Measurements from ENCODE around the gene QKI.

DNA sequence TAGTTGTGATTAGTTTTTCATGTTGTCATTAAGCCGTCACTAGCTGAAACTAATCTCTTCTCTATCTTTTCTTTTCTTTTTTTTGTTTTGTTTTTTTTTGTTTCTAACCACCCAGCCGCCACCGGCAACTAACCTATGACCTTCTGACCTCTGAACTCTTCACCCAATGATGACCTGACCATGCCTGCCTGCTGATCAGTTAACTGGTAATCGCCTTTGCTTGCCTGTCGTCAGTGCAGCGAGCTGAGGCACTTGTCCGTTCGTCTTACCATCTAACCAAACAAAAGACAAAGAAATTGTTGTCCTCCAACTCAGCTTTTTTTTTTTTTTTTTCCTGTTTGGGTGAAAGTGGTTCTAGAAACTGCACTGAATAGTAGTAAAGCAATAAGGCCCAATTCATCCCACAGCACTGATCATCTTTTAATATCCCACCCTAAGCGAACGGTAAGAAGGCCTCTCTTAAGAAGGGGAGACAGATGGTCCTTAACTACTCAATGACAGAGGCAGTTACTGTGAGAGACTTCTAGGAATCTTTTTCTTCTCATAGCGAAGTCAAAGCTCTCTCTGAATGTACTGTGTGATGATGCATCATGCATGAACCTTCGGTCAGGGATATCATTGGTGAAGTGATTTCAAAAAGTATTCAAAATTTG is 156.2 kb downstream of the QKI start:
- TF ChIP-seq, protein P1, sequence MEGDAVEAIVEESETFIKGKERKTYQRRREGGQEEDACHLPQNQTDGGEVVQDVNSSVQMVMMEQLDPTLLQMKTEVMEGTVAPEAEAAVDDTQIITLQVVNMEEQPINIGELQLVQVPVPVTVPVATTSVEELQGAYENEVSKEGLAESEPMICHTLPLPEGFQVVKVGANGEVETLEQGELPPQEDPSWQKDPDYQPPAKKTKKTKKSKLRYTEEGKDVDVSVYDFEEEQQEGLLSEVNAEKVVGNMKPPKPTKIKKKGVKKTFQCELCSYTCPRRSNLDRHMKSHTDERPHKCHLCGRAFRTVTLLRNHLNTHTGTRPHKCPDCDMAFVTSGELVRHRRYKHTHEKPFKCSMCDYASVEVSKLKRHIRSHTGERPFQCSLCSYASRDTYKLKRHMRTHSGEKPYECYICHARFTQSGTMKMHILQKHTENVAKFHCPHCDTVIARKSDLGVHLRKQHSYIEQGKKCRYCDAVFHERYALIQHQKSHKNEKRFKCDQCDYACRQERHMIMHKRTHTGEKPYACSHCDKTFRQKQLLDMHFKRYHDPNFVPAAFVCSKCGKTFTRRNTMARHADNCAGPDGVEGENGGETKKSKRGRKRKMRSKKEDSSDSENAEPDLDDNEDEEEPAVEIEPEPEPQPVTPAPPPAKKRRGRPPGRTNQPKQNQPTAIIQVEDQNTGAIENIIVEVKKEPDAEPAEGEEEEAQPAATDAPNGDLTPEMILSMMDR (IDR thresholded peaks at IDR 0.05) = no peak
- no peak for TF ChIP-seq POLR2A (IDR thresholded peaks at IDR 0.05)

Measured in lower leg skin (tissue), 3 donors.